ENCODE results near the gene TNFRSF8. TPM values are rescaled to one million over a fixed set of nuclear protein-coding genes. Genes with fewer than 3 reads are reported as not detected.
A peak's percentile ranks its signal among the peaks of the same experiment; 100 is the strongest.

TNFRSF8 gene
- total and polyA plus RNA-seq, 10 donors, result 1.3 to 7.6 (median 2.0) TPM

DNA sequence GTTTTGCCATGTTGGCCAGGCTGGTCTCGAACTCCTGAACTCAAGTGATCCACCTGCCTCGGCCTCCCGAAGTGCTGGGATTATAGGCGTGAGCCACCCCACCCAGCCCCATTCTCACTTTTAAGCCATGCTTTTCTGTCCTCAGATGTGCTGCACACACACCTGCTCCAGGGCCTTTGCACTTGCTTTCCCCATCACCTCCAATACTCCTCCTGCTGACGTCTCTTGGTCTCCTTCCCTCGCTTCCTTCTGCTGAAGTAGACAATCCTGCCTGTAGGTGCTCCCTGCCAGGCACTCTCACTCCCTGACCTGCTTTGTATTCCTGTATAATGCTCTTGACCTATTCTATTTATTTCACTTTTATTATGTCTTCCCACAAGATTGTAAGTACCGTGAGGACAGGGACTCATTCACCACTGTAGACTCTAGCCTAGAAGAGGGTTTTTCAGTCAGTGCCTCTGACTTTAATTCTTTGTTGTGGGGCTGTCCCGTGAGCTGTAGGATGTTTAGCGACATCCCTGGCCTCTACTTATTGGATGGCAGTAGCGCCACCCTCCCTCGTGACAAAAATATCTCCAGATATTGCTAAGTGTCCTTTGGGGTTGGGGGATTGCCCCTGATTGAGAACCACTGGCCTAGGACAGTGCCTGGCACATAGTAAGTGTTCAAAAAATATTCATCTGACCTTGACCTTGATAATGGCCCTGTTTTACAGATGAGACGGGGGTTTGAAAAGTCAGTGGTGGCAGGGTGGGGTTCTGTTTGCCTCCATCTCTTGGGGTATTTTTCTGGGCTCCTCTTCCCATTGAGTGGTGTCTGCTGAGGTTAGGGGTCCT is 108.3 kb downstream of the TNFRSF8 start:
- WGBS, 5 donors, result 75 to 85% (median 82%) methylated on average over 12 of the region's 12 CpGs
- intact Hi-C loops (cut with DNase I; ENCODE audit: low total_unique reads), result no loop called here
- peaks cover 0 to 47% (median 0%) of the 10 kb centered on the region in 6 donors for H3K36me3 ChIP-seq
- no peak for DNase-seq
- peaks cover 66 to 96% (median 92%) of the 10 kb centered on the region in 6 donors for H3K4me1 ChIP-seq
- H3K27me3 ChIP-seq (replicated peaks in 1 of 7), result no peaks in the 10 kb centered on the region
- H3K9me3 ChIP-seq, result no peaks in the 10 kb centered on the region
- peak overlapping the region in 2 of 8 donors; percentile 7 to 62 for H3K4me3 ChIP-seq
- TF ChIP-seq, protein P1, sequence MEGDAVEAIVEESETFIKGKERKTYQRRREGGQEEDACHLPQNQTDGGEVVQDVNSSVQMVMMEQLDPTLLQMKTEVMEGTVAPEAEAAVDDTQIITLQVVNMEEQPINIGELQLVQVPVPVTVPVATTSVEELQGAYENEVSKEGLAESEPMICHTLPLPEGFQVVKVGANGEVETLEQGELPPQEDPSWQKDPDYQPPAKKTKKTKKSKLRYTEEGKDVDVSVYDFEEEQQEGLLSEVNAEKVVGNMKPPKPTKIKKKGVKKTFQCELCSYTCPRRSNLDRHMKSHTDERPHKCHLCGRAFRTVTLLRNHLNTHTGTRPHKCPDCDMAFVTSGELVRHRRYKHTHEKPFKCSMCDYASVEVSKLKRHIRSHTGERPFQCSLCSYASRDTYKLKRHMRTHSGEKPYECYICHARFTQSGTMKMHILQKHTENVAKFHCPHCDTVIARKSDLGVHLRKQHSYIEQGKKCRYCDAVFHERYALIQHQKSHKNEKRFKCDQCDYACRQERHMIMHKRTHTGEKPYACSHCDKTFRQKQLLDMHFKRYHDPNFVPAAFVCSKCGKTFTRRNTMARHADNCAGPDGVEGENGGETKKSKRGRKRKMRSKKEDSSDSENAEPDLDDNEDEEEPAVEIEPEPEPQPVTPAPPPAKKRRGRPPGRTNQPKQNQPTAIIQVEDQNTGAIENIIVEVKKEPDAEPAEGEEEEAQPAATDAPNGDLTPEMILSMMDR (IDR thresholded peaks at IDR 0.05 in 8 of 11, conservative IDR thresholded peaks at IDR 0.05 in 3 of 11), result no peak
- TF ChIP-seq POLR2A (IDR thresholded peaks at IDR 0.05) (no peak), POLR2AphosphoS5 (IDR thresholded peaks at IDR 0.05) (no peak)
- H3K27ac ChIP-seq, result peak overlapping the region; percentile 71 to 99 (median 98)

- peak; percentile 85 for DNase-seq
- peak overlapping the region; percentile 71 to 99 (median 98) for H3K27ac ChIP-seq
- 64 to 75% (median 69%) methylated on average over 12 to 14 of the region's 14 CpGs for WGBS, 5 donors
These were observed 109.1 kb downstream of the TNFRSF8 start for GRCh38 chr1:12172042-12172851.

GRCh38 chr1:12173041-12173509 is 110.0 kb downstream of the TNFRSF8 start:
- TF ChIP-seq, protein P1 (IDR thresholded peaks at IDR 0.05 in 8 of 11, conservative IDR thresholded peaks at IDR 0.05 in 3 of 11), result no peak
- TF ChIP-seq POLR2AphosphoS5 (IDR thresholded peaks at IDR 0.05) (no peak), POLR2A (IDR thresholded peaks at IDR 0.05) (no peak)
- Histone ChIP-seq H3K36me3 (peaks cover 0 to 58% (median 0%) of the 10 kb centered on the region in 6 donors), H3K9me3 (no peaks in the 10 kb centered on the region), H3K4me3 (peak overlapping the region in 2 of 8 donors; percentile 3 to 62), H3K4me1 (peaks cover 78 to 100% (median 99%) of the 10 kb centered on the region in 6 donors), H3K27me3 (replicated peaks in 1 of 7) (no peaks in the 10 kb centered on the region), H3K27ac (peak overlapping the region; percentile 71 to 99 (median 98))
- intact Hi-C loops (cut with DNase I; ENCODE audit: low total_unique reads), result no loop called here
- WGBS, 5 donors, result 24 to 66% (median 54%) methylated on average over 3 of the region's 3 CpGs
- DNase-seq, result no peak

More at GRCh38 chr1:12172042-12172851, 109.1 kb downstream of the TNFRSF8 start:
- no peak for TF ChIP-seq POLR2A (IDR thresholded peaks at IDR 0.05)
- peak in 2 of 3 donors; percentile 16 to 28 for TF ChIP-seq POLR2AphosphoS5 (IDR thresholded peaks at IDR 0.05)
- intact Hi-C loops (cut with DNase I; ENCODE audit: low total_unique reads), result no loop called here
- Histone ChIP-seq H3K4me1 (peaks cover 74 to 100% (median 96%) of the 10 kb centered on the region in 6 donors), H3K4me3 (peak overlapping the region in 3 of 8 donors; percentile 2 to 62 (median 7)), H3K36me3 (peaks cover 0 to 51% (median 0%) of the 10 kb centered on the region in 6 donors), H3K9me3 (no peaks in the 10 kb centered on the region), H3K27me3 (replicated peaks in 1 of 7) (no peaks in the 10 kb centered on the region)

GRCh38 chr1:12173631-12174121 is 110.6 kb downstream of the TNFRSF8 start:
- TF ChIP-seq POLR2A (IDR thresholded peaks at IDR 0.05) (peak in 1 of 3 donors; percentile 12), POLR2AphosphoS5 (IDR thresholded peaks at IDR 0.05) (peak; percentile 75 to 91 (median 79))
- TF ChIP-seq, protein P1 (IDR thresholded peaks at IDR 0.05 in 8 of 11, conservative IDR thresholded peaks at IDR 0.05 in 3 of 11), result peak in 1 of 11 experiments; percentile 7
- H3K4me1 ChIP-seq, result peaks cover 78 to 100% (median 99%) of the 10 kb centered on the region in 6 donors
- peak overlapping the region; percentile 71 to 99 (median 98) for H3K27ac ChIP-seq
- H3K36me3 ChIP-seq, result peaks cover 0 to 64% (median 0%) of the 10 kb centered on the region in 6 donors
- WGBS, 5 donors, result 12 to 26% (median 18%) methylated on average over 9 to 11 of the region's 11 CpGs
- peak; percentile 93 for DNase-seq
- peak overlapping the region in 2 of 8 donors; percentile 3 to 62 for H3K4me3 ChIP-seq
- no peaks in the 10 kb centered on the region for H3K9me3 ChIP-seq
- H3K27me3 ChIP-seq (replicated peaks in 1 of 7), result no peaks in the 10 kb centered on the region
- intact Hi-C loops (cut with DNase I; ENCODE audit: low total_unique reads), result no loop called here

Measured in spleen (tissue), 11 donors.